KMS-11 (cell line): Measurements from ENCODE around the gene SEH1L.
"Not testable (repeated sequence)": the region's sequence is repeated elsewhere in the genome, so short reads cannot be mapped to it uniquely, and the experiment has no call there.

Source experiments
- H2AFZ ChIP-seq: fragments of 200-600 bp; sonication (generic); 2 replicates; pipeline ENCODE4 v1.6.1; 2016; ENCODE audit warnings: antibody characterized with exemption, mixed run types, low read depth
- H3K27ac ChIP-seq: fragments of 200-600 bp; sonication (generic); 2 replicates; pipeline ENCODE4 v1.6.1; 2016; ENCODE audit warnings: mild to moderate bottlenecking, mixed run types
- H3K27me3 ChIP-seq: fragments of 200-600 bp; sonication (generic); 2 replicates; pipeline ENCODE4 v1.6.1; 2017; ENCODE audit warnings: mild to moderate bottlenecking, low read depth, mixed run types, moderate library complexity; ENCODE audit not compliant: insufficient read depth
- H3K36me3 ChIP-seq: fragments of 200-600 bp; sonication (generic); 2 replicates; pipeline ENCODE4 v1.6.1; 2017; ENCODE audit warnings: mild to moderate bottlenecking, mixed run types; ENCODE audit not compliant: insufficient read depth
- H3K4me1 ChIP-seq: fragments of 200-600 bp; sonication (generic); 2 replicates; pipeline ENCODE4 v1.6.1; 2016; ENCODE audit warnings: mild to moderate bottlenecking, low read depth, mixed run types; ENCODE audit not compliant: poor library complexity, severe bottlenecking
- H3K4me2 ChIP-seq: fragments of 200-600 bp; sonication (generic); 2 replicates; pipeline ENCODE4 v1.7.0; 2016; ENCODE audit warnings: mild to moderate bottlenecking, mixed run types
- H3K4me3 ChIP-seq: fragments of 200-600 bp; sonication (generic); IDR thresholded peaks from 2 replicates; pipeline ENCODE4 v1.6.1; 2017; ENCODE audit warnings: low read depth, low read length, mixed read lengths; ENCODE audit not compliant: insufficient read depth
- H3K79me2 ChIP-seq: fragments of 200-600 bp; sonication (generic); 2 replicates; pipeline ENCODE4 v1.6.1; 2016; ENCODE audit warnings: low read depth, mixed run types; ENCODE audit not compliant: insufficient read depth
- H3K9ac ChIP-seq: fragments of 200-600 bp; sonication (generic); 2 replicates; pipeline ENCODE4 v1.6.1; 2016; ENCODE audit warnings: mild to moderate bottlenecking, mixed run types
- H4K20me1 ChIP-seq: fragments of 200-600 bp; sonication (generic); 2 replicates; pipeline ENCODE4 v1.6.1; 2016; ENCODE audit warnings: mild to moderate bottlenecking, mixed run types; ENCODE audit not compliant: insufficient read depth
- TF ChIP-seq, protein P1 (sequence below): fragments of 200-600 bp; sonication (generic); conservative IDR thresholded peaks from 2 replicates; pipeline ENCODE4 v1.6.1; 2017; ENCODE audit warnings: low read depth, mild to moderate bottlenecking, antibody characterized with exemption, low read length, moderate library complexity, mixed read lengths

SEH1L gene

DNA sequence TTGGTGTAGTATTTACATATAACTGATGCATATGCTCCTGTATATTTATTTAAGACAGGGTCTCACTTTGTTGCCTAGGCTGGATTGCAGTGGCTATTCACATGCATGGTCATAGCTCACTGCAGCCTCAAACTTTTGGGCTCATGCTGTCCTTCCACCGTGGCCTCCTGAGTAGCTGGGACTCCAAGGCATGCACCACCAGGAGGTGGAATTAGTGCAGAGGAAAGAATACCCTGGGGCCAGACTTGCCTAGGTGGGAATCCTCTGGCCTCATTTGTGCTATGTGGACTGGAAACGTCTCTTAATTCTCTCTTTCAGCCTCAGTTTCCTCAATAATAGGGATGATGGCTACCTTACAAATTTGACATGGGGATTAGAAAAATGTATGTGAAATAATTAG lies 45.6 kb downstream of the SEH1L start:
- no peak overlapping the region for H3K4me3 ChIP-seq
- no peaks in the 10 kb centered on the region for H3K36me3 ChIP-seq
- no peak overlapping the region for H3K9ac ChIP-seq
- no peak overlapping the region for H3K27ac ChIP-seq
- no peak overlapping the region for H2AFZ ChIP-seq
- H3K27me3 ChIP-seq, result no peaks in the 10 kb centered on the region
- no peak overlapping the region for H3K4me2 ChIP-seq
- H3K4me1 ChIP-seq, result peaks cover 25% of the 10 kb centered on the region
- TF ChIP-seq, protein P1, sequence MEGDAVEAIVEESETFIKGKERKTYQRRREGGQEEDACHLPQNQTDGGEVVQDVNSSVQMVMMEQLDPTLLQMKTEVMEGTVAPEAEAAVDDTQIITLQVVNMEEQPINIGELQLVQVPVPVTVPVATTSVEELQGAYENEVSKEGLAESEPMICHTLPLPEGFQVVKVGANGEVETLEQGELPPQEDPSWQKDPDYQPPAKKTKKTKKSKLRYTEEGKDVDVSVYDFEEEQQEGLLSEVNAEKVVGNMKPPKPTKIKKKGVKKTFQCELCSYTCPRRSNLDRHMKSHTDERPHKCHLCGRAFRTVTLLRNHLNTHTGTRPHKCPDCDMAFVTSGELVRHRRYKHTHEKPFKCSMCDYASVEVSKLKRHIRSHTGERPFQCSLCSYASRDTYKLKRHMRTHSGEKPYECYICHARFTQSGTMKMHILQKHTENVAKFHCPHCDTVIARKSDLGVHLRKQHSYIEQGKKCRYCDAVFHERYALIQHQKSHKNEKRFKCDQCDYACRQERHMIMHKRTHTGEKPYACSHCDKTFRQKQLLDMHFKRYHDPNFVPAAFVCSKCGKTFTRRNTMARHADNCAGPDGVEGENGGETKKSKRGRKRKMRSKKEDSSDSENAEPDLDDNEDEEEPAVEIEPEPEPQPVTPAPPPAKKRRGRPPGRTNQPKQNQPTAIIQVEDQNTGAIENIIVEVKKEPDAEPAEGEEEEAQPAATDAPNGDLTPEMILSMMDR, result no peak
- peaks cover 66% of the 10 kb centered on the region for H3K79me2 ChIP-seq
- peaks cover 3% of the 10 kb centered on the region for H4K20me1 ChIP-seq

DNA sequence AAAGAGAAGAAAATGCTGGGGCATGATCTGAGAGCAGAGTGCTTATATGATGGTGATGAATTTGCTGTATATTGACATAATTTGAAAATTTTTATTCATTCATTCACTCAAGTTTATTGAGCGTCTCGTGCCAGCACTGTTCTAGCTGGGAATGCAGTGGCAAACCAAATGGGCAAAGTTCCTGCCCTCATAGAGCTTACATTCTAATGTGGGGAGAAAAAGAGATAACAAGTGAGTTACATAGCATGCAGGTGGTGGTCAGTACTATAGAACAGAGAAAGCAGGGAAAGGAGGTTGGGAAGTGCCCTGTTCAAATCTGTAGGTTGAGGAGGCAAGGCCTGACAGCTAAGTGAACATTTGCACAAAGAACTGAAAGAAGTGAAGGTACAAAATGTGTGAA lies 47.6 kb downstream of the SEH1L start:
- no peak overlapping the region for H3K4me3 ChIP-seq
- peaks cover 32% of the 10 kb centered on the region for H3K4me1 ChIP-seq
- H3K79me2 ChIP-seq, result peaks cover 66% of the 10 kb centered on the region
- no peak overlapping the region for H3K4me2 ChIP-seq
- no peaks in the 10 kb centered on the region for H3K36me3 ChIP-seq
- H2AFZ ChIP-seq, result no peak overlapping the region
- H4K20me1 ChIP-seq, result peaks cover 3% of the 10 kb centered on the region
- no peak overlapping the region for H3K27ac ChIP-seq
- H3K27me3 ChIP-seq, result no peaks in the 10 kb centered on the region
- TF ChIP-seq, protein P1, result no peak
- no peak overlapping the region for H3K9ac ChIP-seq

DNA sequence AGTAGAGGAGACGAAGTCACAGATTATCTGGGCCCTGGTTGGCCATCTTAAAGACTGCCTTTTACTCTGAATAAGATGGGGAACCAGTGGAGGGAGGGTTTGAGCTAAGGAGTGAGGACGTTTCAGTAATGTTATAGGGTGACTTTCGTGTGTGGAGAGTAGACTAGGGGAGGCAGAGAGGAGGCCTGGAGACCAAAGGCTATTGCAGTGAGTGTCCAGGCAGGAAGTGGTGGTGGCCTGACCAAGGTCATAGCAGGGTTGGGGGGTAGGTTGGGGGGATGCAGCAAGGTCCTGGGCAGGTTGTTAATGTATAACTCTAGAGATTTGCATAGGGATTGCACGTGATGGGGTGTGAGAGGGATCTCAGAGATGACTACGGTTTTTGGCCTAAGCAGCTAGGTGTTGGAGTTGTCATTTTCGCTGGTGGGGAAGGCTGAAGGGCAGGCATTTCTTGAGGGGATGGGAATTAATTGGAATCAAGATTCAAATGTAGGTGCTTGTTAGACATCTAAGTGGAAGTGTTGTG lies 48.2 kb downstream of the SEH1L start:
- H3K4me1 ChIP-seq, result peaks cover 37% of the 10 kb centered on the region
- H2AFZ ChIP-seq, result no peak overlapping the region
- H3K4me2 ChIP-seq, result no peak overlapping the region
- H4K20me1 ChIP-seq, result peaks cover 3% of the 10 kb centered on the region
- H3K4me3 ChIP-seq, result no peak overlapping the region
- H3K27me3 ChIP-seq, result no peaks in the 10 kb centered on the region
- H3K36me3 ChIP-seq, result no peaks in the 10 kb centered on the region; the same call in 1 of the 2 replicates
- no peak overlapping the region for H3K27ac ChIP-seq
- TF ChIP-seq, protein P1, result no peak
- H3K79me2 ChIP-seq, result peaks cover 66% of the 10 kb centered on the region
- no peak overlapping the region for H3K9ac ChIP-seq

DNA sequence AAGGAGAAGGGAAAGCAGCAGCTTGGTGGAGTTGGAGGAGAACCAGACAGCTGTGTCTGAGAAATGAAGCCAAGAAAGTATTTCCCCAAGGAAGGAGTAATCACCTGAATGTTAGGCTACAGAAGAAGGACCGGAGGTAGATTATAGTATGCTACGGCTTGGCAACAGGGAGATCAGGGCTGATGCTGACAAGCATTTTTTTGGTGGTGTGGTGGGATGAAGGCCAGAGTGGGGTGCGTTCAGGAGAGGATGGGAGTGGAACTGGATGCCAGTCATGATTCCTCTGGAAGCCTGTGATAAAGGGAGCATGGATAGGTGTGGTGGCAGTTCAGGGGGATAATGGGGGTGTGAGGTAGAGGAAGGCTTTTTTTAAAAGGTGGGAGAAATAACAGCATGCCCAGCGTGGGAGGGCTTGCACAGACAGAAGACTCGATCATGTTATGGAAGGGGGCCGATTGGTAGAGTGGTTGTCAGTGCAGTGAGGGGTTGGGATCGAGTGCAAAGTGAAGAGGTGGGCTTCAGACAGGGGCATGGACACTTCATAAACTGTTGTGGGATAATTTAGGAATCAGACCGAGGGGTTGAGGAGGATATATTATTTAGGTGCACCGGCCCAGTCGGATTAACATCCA lies 49.0 kb downstream of the SEH1L start:
- Histone ChIP-seq H4K20me1 (peaks cover 3% of the 10 kb centered on the region), H3K79me2 (peaks cover 65% of the 10 kb centered on the region)

DNA sequence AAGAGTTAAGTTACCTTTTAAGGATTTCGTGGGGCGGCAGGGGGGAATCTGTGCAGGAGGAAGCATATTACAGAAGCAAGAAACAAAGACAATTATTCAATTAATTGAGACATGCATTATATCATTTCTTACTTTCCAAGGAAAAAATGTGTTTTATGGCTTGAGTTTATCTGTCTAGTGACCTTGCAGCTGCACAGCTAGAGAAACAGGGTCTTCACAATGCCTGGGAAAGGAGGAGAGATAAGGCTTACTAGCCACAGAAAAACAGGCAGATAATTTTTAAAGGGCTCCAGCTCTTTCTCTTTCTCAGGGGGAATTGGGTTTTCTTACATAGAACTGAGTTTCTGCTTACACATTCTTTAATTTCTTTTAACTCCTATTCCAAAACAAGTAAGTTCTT lies 49.5 kb downstream of the SEH1L start:
- H3K27me3 ChIP-seq, H3K4me3 ChIP-seq, H3K4me2 ChIP-seq, H3K9ac ChIP-seq, H4K20me1 ChIP-seq, H3K36me3 ChIP-seq, H3K27ac ChIP-seq, H2AFZ ChIP-seq: not testable (repeated sequence)
- Histone ChIP-seq H3K4me1 (peaks cover 40% of the 10 kb centered on the region), H3K79me2 (peaks cover 60% of the 10 kb centered on the region)

More for the DNA sequence above, 49.0 kb downstream of the SEH1L start:
- Histone ChIP-seq H3K27me3 (no peaks in the 10 kb centered on the region), H3K4me2 (no peak overlapping the region), H3K9ac (no peak overlapping the region), H2AFZ (no peak overlapping the region), H3K27ac (no peak overlapping the region), H3K4me1 (peaks cover 41% of the 10 kb centered on the region), H3K4me3 (no peak overlapping the region), H3K36me3 (no peaks in the 10 kb centered on the region; the same call in 1 of the 2 replicates)
- TF ChIP-seq, protein P1, result no peak
